ENCODE results near the gene BCL7A. TPM values are rescaled to one million over a fixed set of nuclear protein-coding genes. Genes with fewer than 3 reads are reported as not detected.

BCL7A gene
- total RNA-seq, 2 donors from 2014 or later: 3.3 to 7.6 TPM

DNA sequence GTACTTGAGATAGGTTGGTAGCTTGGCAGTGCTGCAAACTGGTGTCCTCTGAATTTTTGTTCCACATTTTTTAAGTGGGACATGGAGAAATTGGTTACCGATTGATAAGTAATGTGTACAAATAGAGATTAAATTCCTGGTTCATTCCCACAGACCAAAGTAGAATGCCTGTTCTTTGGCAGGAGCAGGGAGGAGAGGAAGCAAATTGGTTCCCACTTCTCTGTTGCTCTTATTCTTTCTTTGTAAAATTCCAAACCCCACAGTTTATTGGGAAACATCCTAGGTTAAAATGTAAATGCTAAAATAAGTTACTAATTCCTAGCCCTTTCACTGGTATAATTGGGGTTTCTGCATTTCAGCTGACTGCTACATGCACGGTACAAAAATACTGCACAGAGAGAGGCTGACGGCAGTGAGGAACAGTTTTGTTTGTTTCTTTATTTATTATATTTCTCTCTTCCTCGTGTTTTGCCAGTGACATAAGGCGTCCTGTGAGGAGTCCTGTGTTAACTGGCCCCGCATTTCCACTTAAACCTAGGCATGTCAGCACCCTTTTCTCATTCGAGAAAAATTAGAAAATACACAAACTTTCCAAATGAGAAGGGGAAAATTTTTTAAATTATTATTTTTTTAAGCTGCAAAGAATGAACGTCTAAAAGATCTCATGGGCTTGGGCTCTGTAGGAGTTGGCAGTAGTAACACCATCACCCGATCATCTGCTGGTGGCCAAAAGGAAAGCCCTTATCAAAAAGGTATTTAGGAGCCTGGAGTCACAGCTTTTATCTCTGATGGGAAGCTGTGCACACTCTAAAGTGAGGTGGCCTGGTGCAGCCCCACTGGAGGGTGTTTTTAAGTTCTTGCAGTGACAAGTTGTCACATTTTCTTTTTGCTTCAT lies 25.4 kb upstream of the BCL7A start:
- DNase-seq (ENCODE audit: low spot score): peak; percentile 15
- intact Hi-C loops (cut with DNase I): no loop called here

DNA sequence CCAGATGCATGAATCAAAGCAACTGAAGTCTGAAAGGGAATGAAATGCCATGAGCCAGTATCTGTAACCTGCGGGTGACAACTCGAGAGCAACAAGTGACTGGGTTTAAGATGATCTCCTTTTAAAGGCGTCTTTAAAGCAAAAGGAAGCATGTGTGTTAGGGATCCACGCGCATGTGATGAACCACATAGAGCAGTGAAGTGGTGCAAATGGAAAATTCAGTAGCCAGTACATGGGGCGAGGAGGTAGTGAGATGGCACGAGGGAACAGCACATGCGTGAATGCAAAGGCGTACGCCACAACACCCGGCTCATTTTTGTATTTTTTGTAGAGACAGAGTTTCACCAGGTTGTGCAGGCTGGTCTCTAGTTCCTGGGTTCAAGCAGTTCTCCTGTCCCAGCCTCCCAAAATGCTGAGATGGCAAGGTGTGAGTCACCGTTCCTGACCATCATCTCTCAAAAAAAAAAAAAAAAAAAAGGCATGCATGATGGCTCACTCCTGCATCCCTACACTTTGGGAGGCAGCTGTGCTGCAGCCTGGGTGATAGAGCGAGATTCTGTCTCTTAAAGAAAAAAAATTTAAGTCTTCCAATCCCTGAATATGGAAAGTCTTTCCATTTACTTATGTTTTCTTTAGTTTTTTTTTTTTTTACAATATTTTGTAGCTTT lies 24.6 kb upstream of the BCL7A start:
- DNase-seq (ENCODE audit: low spot score): peak; percentile 9
- intact Hi-C loops (cut with DNase I): no loop called here

DNA sequence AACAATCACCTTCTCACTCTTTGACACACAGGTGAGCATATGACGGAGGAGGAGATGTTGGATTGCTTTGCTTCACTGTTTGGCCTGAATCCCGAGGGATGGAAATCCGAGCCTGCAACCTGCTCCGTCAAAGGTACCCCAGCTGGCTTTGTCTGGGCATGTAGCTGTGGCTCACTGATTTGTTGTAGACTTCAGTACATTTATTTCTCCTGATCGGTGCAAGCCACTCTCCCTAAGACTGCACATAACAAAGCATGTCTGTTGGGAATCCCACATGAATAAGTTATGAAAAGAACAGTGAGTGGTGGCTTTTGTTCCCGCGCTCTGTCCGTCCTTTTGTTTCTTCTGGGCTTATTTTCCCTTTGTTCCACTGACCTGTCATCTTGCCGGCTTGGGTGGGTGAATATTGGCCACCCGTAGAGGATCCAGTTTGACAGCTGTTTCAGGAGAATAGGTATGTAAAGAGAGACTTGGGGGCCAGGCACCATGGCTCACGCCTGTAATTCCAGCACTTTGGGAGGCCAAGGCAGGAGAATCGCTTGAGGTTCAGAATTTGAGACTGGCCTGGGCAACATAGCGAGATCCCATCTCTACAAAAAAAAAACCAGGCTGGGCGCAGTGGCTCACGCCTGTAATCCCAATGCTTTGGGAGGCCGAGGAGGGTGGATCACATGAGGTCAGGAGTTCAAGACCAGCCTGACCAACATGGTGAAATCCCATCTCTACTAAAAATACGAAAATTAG lies 20.0 kb upstream of the BCL7A start:
- DNase-seq (ENCODE audit: low spot score): peak; percentile 26
- intact Hi-C loops (cut with DNase I): loop anchor here in 1 of 2 donors (5.0 kb wide), 1 partner anchor 34 kb away; no protein-coding TSS in a partner anchor

DNA sequence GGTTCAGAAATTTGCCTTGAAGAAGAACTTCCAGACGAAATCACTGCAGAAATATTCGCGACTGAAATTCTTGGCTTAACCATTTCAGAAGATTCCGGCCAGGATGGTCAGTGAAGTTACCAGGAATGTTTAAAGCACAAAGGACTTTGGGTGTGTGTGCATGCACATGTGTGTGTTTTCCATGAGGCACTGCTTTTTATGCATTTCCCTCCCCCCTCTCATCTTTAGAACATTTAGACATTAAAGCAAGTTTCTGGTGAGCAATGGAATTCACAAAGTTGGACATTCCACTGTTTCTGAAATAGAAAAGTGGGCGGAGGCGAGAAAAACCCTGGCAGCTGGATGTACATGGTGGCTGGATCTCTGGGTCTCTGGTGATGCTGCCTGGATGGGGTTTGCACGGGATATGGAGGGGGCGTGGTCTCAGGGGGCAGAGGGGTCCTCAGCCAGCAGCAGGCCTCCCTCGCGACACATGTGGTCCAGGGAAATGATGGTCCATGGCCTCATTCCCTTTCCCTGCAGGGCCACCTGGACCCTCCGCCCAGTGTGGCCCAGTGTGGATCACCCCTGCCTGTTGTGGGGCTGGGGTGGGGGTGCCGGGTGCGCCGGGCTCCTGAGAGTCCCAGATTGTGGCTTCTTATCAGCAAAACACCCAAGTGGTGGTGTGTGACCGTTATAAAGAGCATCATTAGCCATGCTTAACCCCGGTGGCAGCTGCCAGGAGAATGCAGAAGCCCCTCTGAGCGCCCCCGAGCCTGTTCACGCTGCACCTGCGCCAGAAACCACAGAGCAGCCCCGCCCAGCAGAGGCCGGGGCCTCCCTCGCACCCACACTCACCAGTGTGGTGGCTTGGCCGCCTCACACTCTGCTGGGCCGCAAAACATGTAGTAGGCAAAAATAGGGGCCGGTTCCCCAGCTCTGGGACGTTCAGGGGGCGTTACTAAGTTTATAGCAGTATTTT lies 17.8 kb upstream of the BCL7A start:
- intact Hi-C loops (cut with DNase I): loop anchor here in 1 of 2 donors (5.0 kb wide), 1 partner anchor 37 kb away; no protein-coding TSS in a partner anchor
- DNase-seq (ENCODE audit: low spot score): no peak

DNA sequence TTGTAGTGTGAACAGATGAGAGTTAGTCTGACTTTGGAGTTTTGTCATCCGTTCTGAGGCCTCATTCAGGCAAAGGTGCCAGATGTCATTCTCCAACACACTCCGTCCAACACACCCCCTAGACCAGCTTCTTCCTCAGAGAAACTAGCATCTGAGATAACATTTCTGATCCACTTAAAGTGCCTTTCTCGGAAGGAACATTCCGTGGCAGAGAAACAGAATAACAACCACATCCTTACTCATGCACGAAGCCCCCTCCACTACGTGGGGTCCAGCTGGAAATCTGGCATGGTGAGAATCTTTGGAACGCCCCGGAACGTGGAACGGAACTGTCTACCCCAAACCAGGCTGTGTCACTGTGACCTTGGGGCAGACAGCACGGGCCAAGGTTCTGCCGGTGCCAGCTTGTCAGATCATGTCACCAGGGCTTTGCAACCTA lies 17.0 kb upstream of the BCL7A start:
- intact Hi-C loops (cut with DNase I): loop anchor here in 1 of 2 donors (5.0 kb wide), 1 partner anchor 37 kb away; no protein-coding TSS in a partner anchor
- DNase-seq (ENCODE audit: low spot score): no peak

DNA sequence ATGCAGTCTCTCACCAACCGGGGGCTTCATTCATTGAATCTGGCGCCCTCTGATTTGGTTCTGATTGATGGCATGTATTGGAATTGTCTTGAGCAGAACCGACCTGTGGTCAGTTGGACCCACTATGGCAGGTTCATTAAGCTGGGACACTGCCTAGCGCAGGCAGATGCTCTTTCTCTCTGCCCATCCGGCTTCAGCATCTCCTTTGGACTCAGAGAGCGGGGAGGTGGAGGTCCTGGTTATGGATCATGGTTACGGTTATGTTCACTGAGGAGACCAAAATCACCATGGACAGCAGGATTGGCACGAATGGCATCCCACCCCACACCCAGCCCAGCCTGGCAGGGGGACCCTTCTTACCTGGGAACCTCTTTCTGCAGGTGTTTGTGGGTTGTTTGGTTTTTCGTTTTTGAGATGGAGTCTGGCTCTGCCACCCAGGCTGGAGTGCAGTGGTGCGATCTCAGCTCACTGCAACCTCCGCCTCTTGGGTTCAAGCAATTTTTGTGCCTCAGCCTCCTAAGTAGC lies 16.4 kb upstream of the BCL7A start:
- no peak for DNase-seq (ENCODE audit: low spot score)
- intact Hi-C loops (cut with DNase I): no loop called here

DNA sequence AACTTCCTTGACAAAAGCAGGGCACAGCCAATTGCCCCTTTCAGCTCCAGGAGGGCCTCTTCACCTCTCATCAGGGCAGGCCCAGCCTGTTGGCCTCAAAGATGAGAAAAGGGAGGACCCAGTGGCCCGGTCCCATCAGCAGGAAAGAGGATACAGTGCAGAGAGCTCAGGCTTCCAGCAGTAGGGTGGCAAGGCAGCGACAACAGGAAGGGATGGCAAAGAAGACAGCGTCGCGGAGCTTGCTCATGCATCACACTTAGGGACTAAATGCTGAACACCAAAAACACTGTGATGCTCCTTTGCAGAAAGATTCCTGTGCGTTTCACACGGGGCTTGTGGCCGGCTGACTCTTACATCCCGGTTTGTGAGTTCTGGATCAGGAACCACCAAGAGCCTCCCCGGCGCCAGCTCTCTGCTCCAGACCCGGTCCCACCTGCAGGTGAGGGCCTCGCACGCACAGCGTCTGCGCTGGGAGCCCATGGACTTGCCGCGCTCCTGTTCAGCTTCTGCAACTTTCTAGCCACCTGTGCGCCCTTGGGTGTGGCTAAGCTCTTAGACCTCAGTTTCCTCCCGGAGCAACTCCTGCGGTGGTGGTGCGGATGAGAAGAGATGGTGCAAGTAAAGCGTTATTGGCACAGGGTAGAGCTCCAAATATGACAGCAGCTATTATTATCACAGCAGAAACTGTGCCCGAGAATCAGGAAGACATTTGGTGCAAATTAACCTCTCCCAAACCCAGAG lies 15.3 kb upstream of the BCL7A start:
- no peak for DNase-seq (ENCODE audit: low spot score)
- intact Hi-C loops (cut with DNase I): no loop called here

DNA sequence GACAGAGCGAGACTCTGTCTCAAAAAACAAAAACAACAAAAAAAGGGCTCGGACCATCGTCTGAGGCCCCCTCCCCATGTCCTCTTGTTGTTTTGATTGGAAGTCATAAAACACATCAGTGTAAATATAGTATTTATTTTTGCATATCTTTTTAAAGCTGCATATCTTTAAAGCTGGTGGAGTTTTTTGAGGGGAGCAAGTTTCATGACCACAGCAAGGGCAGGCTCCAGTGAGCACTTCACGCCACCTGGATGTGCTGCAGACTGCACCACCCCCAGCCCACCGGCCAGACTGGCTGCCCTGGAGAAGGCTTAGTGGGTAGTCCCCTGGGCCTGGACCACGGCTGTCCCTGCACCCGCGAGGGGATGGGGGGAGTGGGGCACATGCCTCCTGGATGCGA lies 11.9 kb upstream of the BCL7A start:
- intact Hi-C loops (cut with DNase I): no loop called here
- DNase-seq (ENCODE audit: low spot score): no peak

DNA sequence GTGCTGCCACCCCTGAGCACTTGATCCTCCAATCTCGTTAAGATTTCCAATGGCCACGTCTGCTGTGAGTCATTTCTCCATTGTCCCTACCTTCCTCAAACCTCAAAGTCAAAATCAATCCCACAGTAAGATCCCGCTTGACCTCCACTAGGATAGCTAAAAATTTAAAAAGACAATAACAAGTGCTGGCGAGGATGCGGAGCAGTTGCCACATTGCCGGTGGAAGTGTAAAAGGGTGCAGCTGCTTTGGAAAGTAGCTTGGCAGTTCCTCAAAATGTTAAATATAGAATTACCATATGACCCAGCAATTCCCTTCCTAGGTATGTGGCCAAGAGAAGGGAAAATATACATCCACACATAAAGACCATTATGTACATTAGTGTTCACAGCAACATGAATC lies 9.5 kb upstream of the BCL7A start:
- DNase-seq (ENCODE audit: low spot score): peak; percentile 20
- intact Hi-C loops (cut with DNase I): no loop called here

DNA sequence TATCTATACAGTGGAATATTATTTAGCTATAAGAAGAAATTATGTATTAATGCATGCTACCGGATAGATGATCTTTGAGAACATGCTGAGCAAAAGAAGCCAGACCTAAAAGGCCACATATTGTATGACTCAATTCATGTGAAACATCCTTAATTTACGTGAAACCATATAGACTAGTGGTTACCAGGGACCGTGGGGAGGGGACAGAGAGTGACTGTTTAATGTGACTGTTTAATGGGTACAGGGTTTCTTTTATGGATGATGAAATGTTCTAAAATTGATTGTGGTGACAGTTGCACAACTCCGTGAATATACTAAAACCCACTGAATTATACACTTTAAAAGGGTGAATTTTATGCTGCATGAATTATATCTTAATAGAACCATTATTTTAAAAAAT lies 8.5 kb upstream of the BCL7A start:
- intact Hi-C loops (cut with DNase I): no loop called here

DNA sequence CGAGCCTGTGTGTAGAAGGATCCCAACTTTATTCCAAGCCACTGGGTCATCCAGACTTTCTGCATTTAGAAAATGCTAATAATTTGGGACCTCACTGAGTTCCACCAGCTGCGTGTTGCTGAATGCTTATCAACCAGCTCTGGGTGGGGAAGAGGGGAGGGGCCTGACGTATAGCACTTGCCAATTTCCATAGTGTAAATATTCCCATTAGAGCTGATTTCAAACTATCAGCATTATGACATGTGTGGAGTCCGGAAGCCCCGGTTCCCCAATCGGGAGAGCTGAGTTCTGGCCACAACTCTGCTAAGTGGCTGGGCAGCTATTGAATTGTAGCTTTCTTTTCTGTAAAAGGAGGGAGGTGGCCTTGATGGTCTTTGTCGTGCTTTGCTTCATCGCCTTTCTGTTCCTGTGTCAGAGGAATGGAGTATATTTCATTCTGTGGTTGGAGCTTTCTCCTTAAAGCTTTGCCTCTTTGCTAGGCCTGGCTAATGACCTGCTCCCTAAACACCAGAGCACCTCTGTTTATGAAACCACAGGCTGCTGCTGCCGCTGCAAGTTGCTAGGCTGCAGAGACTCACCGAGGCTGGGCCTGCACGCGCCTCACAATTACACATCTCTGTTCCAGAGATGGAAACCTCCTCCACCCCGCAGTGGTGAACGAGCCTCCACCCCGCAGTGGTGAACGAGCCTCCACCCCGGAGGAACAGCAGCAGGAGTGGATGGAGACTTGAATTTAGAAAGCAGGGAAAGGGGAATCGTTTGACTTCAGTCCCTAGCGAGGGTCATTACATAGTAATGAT lies 7.7 kb upstream of the BCL7A start:
- no peak for DNase-seq (ENCODE audit: low spot score)
- intact Hi-C loops (cut with DNase I): no loop called here

More for the DNA sequence above, 8.5 kb upstream of the BCL7A start:
- no peak for DNase-seq (ENCODE audit: low spot score)

DNA sequence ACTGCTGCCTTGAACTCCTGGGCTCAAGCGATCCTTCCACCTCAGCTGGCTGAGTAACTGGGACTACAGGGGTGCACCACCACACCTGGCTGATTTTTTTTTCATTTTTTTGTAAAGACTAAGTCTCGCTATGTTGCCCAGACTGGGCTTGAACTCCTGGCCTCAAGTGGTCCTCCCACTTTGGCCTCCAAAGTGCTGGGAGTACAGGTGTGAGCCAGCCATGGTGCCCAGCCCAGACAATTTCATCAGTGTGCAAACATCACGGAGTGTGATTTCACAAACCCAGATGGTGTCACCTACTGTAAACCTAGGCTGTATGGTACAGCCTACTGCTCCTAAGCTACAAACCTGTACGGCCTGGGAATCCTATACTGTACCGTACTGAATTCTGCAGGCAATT lies 6.9 kb upstream of the BCL7A start:
- intact Hi-C loops (cut with DNase I): no loop called here
- no peak for DNase-seq (ENCODE audit: low spot score)

DNA sequence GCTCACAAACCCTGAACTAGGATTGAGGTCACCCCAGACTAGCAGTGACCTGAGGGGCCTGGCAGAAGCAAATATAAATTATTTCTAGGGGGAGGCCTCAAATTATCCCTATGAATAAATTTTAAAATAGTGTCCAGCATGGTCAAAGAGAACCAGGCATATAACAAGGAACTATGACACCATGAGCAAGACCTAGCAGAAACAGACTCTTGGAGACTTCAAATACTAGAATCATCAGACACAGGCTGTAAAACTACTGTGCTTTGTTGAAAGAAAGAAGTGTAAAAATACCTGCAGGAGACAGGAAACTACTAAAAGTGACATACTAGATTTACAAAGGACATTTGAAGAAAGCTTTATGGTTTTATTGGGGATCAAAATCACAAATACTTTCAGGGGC lies 3.2 kb upstream of the BCL7A start:
- DNase-seq (ENCODE audit: low spot score): no peak

DNA sequence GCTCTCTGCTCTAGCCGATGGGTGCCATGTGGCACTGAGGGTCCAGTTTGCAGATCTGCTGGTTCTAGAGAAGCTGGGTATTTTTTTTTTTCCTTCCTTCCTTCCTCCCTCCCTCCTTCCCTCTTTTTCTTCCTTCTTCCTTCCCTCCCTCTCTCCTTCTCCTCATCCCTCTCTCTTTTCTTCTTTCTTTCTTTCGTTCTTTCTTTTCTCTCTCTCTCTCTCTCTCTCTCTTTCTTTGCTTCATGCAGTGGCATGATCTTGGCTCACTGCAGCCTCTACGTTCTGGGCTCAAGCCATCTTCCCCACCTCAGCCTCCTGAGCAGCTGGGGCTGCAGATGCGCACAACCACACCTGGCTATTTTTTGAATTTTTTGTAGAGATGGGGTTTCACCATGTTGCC lies 2.7 kb upstream of the BCL7A start:
- intact Hi-C loops (cut with DNase I): no loop called here
- DNase-seq (ENCODE audit: low spot score): no peak

More for the DNA sequence above, 3.2 kb upstream of the BCL7A start:
- intact Hi-C loops (cut with DNase I): no loop called here

DNA sequence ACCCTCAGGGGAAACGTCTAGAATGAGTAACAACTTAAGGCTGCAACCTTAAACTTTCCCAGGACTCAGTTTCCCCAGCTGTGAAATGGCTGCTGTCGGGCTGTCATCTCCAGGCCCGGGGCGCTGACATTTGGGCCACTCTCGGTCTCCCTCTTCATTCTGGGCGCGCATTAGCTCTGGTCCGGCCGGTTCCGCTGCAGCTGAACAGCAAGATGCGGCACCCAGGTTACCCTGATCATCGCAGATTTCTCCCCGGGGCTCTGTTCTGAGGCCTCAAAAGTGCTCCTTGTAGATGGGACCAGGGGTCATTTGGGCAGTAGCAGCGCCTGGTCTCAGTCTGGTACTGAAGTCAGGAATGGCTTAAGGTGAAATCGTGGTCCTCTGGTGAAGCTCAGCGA lies 890 bp upstream of the BCL7A start:
- intact Hi-C loops (cut with DNase I): loop anchor here (5.0 to 10.0 kb wide), 2 partner anchors 66 to 103 kb away; partner anchors contain the start of gene CFAP251 (in 1 of the 2)
- no peak for DNase-seq (ENCODE audit: low spot score)

DNA sequence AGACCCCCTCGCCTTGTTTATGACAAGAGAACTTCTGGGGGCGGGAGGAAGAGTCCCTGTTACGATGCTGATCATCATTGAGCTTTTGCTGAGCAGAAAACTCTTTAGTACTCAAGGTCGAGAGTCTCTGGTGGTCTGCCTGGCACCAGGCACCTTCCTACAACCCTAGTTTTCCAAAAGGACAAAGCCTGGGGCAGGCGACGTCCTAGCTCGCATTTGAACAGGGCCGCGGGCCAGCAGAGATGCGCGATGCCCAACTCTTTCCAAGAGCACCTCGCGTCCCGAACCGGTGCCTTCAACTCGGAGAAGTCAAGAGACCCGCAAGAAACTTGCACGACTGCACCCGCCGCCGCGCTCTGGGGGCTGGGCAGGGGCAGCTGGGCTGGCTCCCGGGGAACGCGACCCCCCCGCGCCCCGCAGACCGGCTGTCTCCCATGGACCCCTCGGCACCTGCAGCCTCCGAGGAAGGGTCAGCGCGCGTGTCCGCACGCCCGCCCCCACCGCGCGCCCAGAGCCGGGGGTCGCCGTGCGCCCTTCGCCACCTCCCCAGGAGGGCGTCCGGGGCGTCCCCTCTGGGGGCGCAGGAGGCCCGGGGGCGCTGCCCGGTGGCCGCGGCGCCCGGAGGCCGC lies 377 bp upstream of the BCL7A start:
- intact Hi-C loops (cut with DNase I): loop anchor here (5.0 to 10.0 kb wide), 2 partner anchors 67 to 104 kb away; partner anchors contain the start of gene CFAP251 (in 1 of the 2)
- DNase-seq (ENCODE audit: low spot score): no peak
